Vagina (tissue), 2 donors: ENCODE measurements around the gene LIN7A.

ENCODE experiments used
- POLR2A ChIP-seq, 2 donors: fragments of 450-650 bp; IDR thresholded peaks; one replicate each; pipeline ENCODE4 v1.6.1; 2017; ENCODE audit warnings: antibody characterized with exemption in 2 of 2, mild to moderate bottlenecking in 2 of 2, moderate library complexity in 2 of 2
- TF ChIP-seq, protein P1 (sequence below), 3 experiments: fragments of 450-650 bp in 2 of 3; fragments of 200-600 bp in 1 of 3; sonication (generic) in 1 of 3; IDR thresholded peaks; one replicate each; pipeline ENCODE4 v1.5.1; 2017 to 2019; ENCODE audit warnings: antibody characterized with exemption in 3 of 3, mild to moderate bottlenecking in 2 of 3, moderate library complexity in 2 of 3

DNA sequence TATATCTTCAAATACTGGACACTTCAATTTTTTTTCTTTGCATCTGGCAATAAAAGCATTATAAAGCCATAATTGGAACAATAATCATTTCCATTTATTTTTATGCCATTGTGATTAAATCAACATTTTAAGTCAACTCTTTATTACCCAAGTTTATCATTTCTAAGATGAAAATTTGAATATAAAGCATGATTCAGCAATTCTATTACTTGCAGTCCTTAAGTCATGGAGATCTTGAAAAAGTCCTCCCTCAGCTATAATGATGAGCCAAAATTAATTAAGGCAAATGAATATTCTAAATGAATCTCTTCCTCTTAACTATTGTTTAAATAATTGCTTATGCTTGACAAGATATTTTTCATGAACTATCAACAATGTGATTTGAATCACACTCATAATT is 65.7 kb downstream of the LIN7A start:
- no peak for TF ChIP-seq POLR2A (IDR thresholded peaks at IDR 0.05)
- TF ChIP-seq, protein P1, sequence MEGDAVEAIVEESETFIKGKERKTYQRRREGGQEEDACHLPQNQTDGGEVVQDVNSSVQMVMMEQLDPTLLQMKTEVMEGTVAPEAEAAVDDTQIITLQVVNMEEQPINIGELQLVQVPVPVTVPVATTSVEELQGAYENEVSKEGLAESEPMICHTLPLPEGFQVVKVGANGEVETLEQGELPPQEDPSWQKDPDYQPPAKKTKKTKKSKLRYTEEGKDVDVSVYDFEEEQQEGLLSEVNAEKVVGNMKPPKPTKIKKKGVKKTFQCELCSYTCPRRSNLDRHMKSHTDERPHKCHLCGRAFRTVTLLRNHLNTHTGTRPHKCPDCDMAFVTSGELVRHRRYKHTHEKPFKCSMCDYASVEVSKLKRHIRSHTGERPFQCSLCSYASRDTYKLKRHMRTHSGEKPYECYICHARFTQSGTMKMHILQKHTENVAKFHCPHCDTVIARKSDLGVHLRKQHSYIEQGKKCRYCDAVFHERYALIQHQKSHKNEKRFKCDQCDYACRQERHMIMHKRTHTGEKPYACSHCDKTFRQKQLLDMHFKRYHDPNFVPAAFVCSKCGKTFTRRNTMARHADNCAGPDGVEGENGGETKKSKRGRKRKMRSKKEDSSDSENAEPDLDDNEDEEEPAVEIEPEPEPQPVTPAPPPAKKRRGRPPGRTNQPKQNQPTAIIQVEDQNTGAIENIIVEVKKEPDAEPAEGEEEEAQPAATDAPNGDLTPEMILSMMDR (IDR thresholded peaks at IDR 0.05): no peak
